IPS-NIHi7 (cell line): ENCODE measurements around the gene MYH1.
A peak's percentile ranks its signal among the peaks of the same experiment; 100 is the strongest.
"Not testable (repeated sequence)": the region's sequence is repeated elsewhere in the genome, so short reads cannot be mapped to it uniquely, and the experiment has no call there.

Experiments
- DNase-seq: peaks from one replicate; pipeline ENCODE4 v3.0.0; 2012; ENCODE audit warnings: mixed read lengths; ENCODE audit errors: extremely low spot score

Gene MYH1

DNA sequence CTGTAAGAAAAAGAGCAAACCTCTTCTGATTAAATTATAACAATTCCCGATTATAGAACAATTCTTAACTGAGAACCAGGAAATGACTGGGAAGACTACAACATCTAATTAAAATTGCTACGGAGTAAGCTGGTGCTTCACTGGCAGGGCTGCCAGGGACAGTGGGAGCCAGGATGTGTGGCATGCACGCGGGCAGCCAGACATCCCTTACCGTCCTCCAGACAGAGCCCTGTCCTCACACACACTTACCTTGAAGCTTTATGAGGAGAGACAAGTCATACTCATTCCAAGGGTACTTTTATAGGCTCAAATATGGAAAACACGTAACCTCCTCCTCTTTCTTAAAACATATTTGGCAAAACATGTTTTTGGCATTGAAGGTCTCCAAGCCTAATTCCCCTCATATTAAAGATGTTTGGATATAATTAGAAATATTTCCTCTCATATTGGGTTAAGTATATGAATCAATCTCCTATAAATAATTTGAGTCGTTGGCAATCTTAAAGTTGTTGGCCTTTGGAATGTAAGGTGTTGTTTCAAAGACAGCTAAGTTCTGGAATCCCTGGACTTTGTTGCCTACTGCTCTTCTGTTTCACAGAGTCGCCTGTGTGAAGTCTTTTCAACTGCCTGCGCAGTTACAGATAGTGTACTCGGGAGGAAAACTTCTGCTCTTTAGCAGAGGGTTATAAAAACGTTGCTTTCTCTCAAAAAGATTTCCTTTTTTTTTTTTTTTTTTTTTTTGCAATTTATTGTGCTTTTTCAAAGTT lies at the start of gene MYH1:
TSS of gene MYH1 (minus strand) at position 272 of the 767 bp plus-strand sequence. CDS start 1,900 bp downstream, outside the sequence.
- DNase-seq = no peak

DNA sequence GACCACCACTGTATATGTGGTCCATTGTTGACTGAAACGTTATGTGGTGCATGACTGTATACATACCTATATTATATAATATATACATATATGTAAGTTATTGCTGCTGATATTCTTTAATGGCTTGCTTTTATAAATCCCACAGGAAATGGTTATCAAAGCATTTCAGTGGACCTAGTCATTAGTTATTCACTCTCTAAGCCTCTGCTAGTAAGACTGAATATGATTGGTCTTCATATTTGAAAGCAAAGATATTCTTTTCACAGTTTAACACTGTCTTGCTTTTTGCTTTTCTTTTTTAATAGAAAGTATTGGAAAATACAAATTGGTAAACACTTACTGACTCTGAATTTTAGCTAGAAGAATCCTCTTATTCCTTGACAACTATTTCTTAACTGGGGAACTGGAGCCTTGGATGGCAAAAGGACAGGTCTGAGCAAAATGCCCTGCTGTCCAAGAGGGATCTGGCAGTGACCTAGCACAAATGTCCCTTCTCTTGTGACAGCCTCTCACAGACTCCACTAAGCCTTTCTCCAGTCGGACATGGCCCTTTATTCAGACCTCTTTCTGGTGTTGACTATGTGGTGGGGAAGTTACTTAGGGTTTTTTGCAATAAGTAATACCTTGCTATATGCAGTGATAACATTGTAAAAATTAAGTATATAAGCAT lies 45.8 kb upstream of the MYH1 start:
- no peak for DNase-seq

- DNase-seq = no peak
Observed at GRCh38 chr17:10558049-10558448, 39.7 kb upstream of the MYH1 start.

DNA sequence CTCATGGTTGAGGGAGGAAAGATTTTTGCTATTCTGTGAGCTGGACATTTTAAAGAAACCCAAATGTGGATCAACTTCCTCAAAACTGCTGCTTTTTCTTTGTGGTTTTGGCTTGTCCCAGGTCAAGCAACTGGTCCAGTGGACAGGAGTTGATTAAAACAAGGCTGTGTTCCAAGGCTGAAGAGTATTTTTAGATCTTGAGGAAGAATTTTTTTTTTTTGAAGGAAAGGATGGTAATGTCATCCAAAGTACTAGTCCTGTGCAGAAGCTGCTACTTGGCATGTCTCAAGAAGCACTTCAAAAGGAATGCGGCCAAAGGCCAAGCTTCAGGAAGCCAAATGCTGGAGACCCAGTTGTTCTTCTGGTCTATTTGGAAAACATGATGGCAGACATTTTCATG lies 39.1 kb upstream of the MYH1 start:
- no peak for DNase-seq

DNA sequence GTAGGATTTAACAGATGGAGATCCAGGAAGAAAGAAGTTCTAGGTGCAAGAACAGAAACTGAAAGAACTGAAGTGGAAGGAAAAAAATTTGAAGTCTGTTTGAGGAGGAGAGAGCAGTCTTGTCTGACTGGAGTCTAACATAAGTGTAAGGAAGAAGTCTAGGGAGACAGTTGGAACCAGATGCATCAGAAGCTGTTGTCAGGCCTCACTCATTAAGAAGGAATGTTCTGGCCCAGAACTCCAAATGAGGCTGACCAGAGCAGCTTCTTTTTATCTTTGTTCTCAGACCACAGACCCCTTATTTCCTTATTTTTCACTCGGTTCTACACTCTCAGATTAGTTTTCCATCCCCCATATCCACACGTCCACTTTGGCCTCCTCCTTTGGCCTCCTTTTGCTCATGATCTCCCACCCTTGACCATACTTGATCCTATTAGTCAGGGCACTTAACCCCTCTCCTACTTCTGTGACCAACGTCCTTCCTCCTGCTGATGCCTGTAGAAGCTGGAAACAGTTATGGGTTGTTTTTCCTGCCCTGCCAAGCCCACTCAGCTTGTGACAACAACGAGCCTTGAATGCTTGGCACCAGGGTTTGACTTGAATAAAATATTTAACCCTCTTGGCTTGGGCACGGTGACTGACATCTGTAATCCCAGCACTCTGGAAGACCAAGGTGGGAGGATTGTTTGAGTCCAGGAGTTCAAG lies 38.1 kb upstream of the MYH1 start:
- DNase-seq = no peak

- DNase-seq = no peak
Observed at GRCh38 chr17:10550014-10550413, 31.7 kb upstream of the MYH1 start.

DNA sequence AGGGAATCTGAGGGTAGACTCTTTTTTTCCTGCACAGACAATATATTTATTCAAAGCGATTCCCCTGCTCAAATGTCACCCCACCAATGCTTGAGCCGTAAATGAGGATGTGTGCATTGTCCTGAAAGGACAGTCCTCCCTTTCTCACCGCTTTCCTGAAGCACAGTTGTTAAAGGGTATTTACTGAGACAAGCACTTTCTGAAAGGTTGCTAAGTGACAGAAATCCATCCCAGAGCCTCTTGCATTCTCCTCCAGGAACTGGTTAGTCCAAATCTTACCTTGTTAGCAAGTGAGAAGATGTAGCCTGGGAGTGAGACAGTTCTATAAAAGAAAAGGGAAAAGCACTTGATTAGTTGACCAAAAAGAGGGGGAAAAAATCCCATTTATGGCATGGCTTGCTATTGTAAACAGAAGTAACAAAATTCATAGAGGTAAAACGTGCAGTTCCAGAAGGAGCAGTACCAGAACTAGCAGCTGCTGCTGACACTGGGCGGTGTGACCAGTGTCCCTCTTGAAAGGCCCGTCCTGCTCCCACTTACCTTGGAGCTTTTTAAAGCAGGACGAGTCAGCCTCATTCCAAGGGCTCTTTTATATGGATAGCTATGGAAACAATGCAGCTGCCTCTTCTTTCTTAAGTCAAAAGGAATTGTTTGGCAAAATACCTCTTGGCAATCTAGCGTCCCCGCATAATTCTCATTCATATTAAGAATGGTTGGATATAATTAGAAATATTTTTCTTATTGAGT lies 30.9 kb upstream of the MYH1 start, which contains the start of gene MYH2:
TSS of gene MYH2 (minus strand) at position 563 of the 747 bp plus-strand sequence. CDS start 1,738 bp downstream, outside the sequence.
- peak; percentile 47 for DNase-seq

- DNase-seq = no peak
Observed at GRCh38 chr17:10547351-10547750, 29.0 kb upstream of the MYH1 start.

DNA sequence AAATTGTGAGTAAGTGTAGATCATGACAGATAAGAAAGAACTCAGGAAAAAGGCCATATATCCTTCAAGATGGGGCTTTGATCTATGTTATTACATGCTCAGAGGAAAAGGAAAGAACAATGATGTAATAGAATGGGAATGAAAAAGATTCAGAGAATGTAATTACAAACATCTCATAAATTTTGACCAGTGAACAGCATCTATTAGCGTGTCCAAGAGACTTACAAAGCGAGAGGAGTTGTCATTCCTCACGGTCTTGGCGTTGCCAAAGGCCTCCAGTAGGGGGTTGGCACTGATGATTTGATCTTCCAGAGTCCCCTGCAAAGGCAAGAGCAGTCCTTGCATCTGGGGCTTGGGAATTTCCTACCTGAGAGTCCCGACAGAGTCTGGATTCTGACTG lies 25.1 kb upstream of the MYH1 start:
- DNase-seq = not testable (repeated sequence)

- not testable (repeated sequence) for DNase-seq
Observed at GRCh38 chr17:10541179-10541578, 22.8 kb upstream of the MYH1 start.

DNA sequence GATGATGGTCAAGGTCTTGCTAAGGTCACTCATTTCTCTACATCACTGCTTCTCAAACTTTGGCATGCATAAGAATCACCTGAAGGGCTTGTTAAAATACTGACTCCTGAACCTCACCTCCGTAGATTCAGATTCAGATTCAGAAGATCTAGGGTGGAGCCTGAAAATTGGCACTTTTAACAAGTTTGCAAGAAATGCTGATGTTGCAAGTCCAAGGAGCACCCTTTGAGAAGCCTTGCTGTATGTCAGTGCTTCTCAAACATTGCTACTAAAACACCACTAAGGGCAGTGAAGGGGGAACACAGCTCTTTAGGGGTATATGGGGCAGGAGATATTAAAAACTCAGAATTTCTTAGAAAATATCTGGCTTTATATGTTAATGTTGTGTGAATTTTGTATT lies 13.7 kb upstream of the MYH1 start:
- no peak for DNase-seq

GRCh38 chr17:10527419-10527818 lies 9.1 kb upstream of the MYH1 start:
- DNase-seq = no peak

- DNase-seq = no peak
Observed at GRCh38 chr17:10526517-10526916, 8.2 kb upstream of the MYH1 start.

DNA sequence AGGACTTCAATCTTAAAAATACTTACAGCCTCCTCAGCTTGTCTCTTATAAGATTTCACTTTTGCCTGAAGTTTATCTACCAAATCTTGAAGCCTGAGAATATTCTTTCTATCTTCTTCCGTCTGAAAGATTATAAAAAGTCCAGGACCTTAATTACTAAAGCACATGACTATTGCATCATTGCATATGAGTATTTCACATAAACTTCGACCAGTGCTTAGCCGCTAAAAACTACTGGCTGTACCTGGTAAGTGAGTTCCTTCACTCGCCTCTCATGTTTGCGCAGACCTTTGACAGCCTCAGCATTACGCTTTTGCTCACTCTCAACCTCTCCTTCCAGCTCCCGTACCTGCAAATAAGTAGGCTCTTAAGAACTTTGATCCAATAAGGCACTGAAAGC lies 4.7 kb upstream of the MYH1 start:
- DNase-seq = no peak

GRCh38 chr17:10521949-10522348 lies 3.6 kb upstream of the MYH1 start:
- no peak for DNase-seq

DNA sequence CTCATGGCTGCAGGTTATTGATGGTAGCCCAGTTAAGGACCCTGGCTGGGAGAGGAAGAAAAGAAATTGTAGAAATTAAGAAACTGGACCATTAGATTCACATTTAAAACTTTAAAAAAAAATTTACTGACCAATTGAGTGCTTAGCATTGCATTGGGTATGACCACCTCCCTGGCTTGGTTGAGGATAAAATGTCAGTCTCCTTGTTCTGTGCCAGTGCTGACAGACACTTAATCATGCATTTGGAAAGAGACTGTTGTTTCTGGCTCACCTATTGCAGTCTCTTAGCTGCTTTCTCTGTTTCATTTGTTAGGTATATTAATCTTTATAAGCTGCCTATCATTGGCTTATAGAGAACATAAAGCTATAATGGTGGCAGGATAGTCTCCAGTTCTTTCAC lies 1.7 kb downstream of the MYH1 start:
- no peak for DNase-seq

GRCh38 chr17:10516065-10516464 lies 2.3 kb downstream of the MYH1 start:
- DNase-seq = no peak

- DNase-seq = no peak
Observed at GRCh38 chr17:10513299-10514067, 4.9 kb downstream of the MYH1 start.

DNA sequence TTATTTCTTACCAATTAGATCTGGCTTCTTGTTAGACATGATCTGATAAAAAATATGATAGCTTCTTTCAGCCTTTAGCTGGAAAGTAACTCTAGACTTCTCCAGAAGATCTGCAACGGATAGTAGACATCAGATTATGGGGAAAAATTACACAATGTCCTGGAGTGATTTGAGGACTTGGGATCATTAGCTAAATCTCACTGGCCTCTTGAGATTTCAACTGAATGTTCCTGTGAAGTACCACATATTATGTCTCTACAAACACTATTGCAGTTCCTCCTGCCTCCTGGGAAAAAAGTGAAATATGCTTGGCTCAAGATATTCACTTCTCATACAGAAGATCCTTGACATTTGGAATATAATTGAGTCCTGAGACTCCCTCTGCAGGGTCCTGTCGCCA lies 5.5 kb downstream of the MYH1 start:
- DNase-seq = no peak

GRCh38 chr17:10499950-10500349 lies 18.4 kb downstream of the MYH1 start:
- no peak for DNase-seq

- DNase-seq = no peak
Observed at GRCh38 chr17:10492004-10492403, 26.3 kb downstream of the MYH1 start.
